ENCODE results near the gene LRP1B.

Gene LRP1B

GRCh38 chr2:140949932-140950331 is 1180.9 kb downstream of the LRP1B start:
- DNase-seq: no peak

DNA sequence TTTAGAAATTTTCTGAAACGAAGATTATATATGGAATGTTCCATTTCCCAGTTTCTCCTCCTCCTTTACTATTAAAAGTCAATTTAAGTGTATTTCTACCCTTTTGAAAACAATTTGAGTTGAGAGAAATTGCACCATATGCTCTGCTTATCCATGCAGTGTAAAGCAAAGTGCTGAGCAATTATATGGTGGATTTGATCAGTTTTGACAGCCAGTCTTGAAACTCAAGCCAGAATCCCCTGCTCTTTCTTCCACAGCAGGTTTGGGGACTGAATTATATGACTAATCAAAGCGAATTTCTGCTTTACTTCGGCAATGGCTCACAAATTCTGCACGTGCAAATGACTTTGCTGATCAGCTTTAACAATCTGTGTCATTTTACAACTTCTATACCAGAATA is 1183.6 kb downstream of the LRP1B start:
- DNase-seq: no peak

GRCh38 chr2:140943867-140944266 is 1186.9 kb downstream of the LRP1B start:
- DNase-seq: no peak

DNA sequence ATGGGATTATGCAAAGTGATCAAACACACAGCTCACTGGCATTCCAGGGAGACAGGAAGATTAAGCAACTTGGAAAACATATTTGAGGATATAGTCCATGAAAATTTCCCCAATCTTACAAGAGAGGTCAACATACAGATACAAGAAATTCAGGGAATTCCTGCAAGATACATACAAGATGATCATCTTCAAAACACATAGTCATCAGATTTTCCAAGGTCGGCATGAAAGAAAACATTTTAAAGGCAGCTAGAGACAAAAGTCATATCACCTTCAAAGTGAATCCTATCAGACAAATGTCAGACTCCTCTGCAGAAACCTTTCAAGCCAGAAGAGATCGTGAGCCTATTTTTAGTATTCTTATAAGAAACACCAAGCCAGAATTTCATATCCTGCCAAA is 1188.5 kb downstream of the LRP1B start:
- DNase-seq: no peak

GRCh38 chr2:140929849-140930248 is 1201.0 kb downstream of the LRP1B start:
- no peak for DNase-seq

- no peak for DNase-seq
Observed at GRCh38 chr2:140918426-140918825, 1212.4 kb downstream of the LRP1B start.

DNA sequence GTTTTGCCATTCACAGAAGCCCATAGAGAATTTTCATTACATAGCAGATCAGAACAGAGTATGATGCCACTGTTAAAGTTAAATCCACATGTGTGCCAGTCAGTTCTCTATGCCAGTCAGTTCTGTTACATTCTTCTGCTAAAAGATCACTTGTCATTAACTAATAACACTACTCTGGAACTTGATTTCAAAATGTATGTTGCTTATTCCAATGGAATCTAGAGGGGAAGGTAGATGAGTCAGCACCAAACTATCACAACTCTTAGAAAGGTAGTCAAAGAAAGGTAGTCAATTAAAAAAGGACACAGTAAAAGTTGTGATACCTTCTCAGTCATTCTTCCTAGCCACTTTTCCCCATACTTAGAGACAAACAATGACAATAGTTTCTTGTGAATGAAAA is 1214.4 kb downstream of the LRP1B start:
- DNase-seq: no peak

DNA sequence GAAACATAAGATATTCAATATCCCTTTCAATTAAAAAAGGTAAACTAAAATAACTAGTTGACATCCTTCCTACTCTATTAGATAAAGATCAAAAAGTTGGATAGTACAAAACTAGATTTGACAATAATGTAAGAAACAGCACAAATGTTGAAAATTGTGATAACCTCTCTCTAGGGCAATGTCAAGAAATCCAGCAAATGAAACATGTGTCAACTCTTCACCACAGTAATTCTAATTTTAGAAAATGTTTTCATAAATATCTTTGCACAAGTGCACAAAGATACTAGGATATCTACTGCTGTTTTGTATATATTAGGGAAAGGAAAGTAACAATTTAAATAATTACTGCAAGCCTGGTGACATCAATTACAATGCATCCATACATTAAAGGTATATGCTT is 1220.1 kb downstream of the LRP1B start:
- DNase-seq: no peak

DNA sequence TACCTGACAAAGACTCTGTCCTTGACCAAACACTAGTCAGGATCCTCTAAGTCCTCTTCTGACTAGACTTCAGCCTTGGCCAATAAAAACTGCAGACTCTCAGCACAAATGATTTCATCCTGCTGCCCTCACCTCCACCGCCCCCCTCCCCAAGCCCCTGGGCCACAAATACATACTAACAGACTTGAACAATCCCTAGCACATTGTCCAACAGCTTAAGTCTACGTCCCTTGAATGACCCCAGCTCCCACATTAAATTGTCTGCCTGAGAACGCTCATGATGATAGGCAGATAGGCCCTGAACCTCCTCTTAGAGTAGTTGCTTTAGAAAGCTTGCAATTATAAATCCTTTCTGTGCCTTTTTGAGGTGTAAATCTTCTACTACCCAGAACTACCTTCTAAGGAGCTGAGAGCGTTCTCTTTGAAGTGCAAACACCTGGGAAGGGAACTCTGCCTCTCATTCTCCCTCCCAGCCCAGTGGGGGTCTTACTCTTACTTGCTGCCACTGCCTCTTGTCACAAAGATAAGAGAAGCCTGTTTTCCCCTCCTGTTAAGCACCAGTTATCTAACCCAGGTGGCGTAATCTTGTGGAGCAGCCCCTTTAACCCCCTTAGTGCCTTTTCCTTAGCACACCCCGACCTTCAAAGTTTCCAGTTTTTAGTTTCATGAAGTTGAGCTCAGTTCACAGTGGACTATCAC is 1225.6 kb downstream of the LRP1B start:
- DNase-seq: no peak

DNA sequence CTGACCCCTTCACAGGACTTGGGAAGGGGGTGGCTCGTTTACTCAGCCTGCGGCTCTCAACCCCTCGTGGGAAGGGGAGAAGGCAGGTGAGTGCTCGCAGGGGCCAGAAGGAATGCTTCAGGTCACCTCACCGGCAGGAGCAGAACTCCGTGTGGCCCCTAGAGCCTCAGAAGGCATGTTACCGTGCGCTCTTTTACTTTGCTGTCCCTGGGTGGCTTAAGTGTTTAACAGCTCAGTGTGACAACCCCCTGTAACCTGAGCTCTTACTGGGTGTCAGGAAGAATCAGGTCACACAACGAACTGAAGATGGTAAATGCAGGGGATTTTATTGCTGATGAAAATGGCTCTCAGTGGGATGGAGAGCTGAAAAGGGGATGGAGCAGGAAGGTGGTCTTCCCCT is 1235.4 kb downstream of the LRP1B start:
- no peak for DNase-seq

- DNase-seq: no peak
Observed at GRCh38 chr2:140893685-140894084, 1237.1 kb downstream of the LRP1B start.

DNA sequence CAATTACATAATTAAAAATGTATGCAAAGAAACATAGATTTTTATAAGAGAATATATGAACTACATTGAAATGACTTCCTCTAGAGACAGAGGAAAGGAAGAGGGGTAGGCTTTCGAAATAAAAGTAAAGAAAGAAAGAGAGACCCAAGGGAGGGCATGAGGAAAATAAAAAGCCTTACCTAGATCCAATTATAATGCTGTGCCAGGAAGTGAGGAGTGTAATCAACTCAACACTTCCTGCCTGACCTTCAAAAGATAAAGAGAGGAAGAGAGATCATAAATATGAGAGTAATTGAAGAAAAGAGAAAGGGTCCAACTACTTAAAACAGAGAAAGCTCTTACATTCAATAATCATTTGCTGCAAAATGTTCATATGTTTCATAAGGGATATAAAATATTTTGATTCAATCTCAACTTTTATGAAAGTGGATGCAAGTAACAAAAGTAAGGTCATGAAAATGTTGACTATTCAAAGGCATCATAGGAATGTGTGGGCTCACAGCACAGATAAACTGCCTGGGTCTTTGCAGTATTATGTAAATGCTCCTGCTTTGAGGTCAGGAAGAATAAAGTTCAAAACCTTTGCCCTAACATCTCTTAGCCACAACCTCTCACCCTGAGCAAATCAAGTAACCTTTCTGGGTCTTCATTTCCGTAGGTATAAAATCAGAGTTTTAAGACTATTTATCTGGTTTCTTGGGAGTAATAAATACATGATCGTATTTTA is 1237.7 kb downstream of the LRP1B start:
- no peak for DNase-seq

GRCh38 chr2:140892436-140892835 is 1238.4 kb downstream of the LRP1B start:
- no peak for DNase-seq

DNA sequence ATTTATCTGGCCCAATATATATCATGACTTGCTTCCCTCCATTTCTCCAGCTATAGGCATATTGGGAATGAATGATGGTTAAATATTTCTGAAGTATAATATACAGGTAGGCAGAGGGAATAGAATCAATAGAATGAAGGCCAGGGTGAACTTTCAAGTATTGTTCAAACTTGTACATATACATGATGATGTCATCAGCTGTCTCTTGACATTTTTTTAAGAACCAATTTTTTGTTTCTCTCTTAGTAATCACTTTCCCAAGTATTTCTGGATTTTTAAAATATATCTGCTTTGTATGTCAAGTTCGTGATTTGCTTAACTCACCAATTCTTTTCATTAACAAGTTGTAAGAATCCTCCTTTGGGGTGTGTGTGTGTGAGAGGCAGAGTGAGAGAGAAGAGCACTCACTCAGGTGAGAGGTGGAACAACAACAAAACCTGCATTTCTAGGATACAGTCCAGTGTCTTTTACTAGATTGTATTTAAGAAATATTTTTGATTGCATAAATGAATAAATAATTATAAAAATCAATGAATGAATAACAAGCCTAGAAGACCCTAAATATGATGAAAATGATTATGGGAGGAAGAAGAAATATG is 1239.1 kb downstream of the LRP1B start:
- no peak for DNase-seq

DNA sequence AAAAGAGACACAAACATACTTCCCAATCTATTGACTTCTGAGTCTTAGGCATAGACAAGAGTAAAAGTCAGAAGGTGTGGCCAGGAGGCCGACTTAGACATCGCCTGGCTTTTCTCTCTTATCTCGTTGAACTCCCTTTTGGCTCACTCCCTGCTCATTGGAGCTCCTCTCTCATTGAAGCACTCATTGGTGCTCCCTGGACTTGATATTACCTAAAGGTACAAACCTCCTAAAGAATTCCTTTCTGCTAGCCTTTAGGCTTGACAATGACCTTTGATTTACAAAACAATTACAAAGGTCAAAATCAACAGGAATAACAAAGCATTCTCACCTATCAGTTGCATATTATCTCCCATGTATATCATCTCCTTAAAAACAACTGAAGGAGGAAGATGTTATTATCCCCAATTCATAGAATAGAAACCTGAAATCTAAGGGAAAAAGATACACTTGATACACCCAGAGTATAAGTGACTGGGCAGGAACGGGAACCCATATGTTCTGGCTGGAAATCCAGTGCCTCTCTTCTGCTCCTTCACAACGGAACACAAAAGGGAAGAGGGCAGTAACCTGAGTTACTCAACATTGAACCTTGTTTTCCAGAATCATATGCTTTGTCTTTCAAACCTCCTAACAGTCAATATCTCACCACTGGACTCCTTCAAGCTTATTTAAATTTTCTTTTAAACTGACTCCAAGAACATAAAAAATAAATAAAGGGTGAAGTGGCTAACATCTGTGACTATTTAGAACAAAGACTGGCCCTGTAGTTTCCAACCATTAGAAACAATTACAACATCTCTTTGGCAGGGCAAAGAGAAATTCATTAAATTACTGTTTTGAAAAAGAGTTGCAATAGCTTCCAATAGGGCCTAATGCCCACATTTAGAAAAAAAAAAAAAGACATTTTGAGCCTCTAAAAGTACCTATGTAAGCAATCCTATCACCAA is 1247.9 kb downstream of the LRP1B start:
- no peak for DNase-seq

GRCh38 chr2:140880573-140880972 is 1250.2 kb downstream of the LRP1B start:
- no peak for DNase-seq

DNA sequence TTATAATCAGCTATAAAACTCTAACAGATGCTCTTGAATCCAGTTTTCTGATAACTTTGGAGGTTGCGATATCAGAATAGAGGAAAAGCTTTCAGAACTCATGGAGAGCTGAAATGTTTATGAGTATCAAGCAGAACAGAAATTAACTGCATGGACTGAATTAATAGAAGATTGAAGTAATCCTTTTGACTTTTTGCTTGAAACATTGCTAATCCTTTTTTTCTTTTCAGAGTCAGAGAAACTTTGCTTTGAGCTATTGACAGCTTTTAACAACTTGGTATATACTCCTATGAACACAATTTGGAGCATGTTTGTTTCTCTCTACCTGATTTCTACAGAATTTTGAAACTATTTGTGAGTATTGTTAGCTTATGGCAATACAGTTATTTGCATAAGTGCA is 1254.8 kb downstream of the LRP1B start:
- DNase-seq: no peak

DNA sequence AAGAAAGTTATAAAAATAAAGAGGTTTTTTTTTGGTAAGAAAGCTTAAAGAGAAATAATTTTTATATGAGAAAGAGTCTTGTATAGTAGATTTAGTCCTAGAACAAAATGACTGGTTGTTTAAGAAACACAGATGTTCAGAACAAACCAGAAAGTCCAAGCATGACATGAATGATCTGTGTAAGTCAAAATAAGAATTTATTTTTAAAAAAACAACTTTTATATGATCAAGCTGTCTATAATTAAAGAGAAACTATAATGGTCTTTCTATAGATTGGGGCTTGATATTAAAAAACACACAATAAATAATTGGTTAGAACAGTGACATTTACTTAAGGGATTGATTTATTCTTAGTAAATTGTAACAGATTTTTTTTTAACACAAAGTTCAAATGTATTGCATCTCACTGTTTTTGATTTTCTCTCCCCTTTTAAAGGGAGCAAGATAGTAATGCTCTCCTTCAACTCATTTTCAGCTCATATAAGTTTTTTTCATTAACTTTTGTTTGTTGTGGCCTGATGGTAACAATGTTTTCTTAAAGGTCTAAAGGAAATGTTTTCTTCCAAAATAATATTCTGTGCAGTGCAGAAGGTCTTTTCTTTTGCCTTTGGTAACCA is 1256.8 kb downstream of the LRP1B start:
- DNase-seq: no peak

DNA sequence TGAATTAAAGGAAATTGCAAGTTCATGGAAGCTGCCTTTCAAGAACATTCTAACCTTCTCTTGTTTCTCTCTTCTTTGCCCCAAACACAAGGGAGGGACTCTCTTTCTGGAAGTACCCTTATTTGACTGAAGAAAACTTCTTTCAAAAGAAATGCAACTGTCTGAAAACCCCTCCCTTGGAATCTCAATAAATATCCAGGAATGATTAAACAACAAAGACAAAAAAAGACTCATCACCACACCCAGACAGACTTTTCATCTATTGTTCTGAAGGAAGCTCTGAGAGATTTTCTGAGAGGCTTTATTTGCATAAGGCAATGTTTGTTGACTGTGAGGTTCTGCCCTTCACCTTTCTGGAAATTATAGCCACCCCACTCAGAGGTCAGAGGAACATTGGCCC is 1260.9 kb downstream of the LRP1B start:
- DNase-seq: no peak

GRCh38 chr2:140869107-140869506 is 1261.7 kb downstream of the LRP1B start:
- no peak for DNase-seq

DNA sequence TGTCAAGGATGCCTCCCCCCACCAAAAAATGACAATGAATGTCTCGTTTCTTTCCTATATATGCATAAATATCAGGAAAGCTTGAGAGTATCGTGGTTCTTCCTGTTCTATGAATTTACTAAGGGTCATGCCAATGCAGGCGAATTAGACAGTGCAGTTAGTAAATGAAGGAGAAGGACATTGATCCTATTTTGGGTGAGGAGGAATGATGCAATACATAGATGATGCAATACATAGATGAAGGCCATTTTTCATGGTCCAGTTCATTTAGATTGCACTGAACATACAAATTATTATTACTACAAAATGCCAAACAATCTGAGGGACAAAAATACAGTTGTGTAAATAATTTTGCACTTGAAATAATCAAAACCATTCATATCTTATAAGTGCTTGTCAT is 1265.0 kb downstream of the LRP1B start:
- no peak for DNase-seq

DNA sequence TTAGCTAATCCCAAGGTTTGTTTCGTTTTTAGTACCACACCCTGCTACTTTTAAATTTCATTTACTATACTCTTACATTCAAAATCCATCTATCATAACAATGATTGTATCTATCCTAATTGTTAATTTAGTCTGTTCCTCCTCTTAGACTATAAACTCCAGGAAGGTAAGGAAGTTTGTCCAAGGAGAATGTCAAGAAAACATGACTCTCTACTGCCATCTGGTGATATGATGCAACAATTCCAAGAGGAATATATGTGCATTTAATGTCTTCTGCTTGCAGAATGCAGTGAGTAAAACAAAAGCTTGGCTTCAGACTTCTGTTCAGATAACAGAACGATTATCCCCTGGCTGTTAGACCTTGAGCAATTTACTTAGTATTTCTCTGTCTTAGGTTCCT is 1267.1 kb downstream of the LRP1B start:
- no peak for DNase-seq

- no peak for DNase-seq
Observed at GRCh38 chr2:140862181-140862580, 1268.6 kb downstream of the LRP1B start.
